Transverse colon (tissue), 4 donors: ENCODE measurements around the gene OCA2.

Experiments
- EP300 ChIP-seq: sonication (generic); formaldehyde crosslinking; IDR thresholded peaks from one replicate; pipeline ENCODE4 v1.6.1; 2017; ENCODE audit warnings: antibody characterized with exemption, low read depth
- POLR2A ChIP-seq: fragments of 450-650 bp; IDR thresholded peaks from one replicate; pipeline ENCODE4 v1.6.1; 2016; ENCODE audit warnings: antibody characterized with exemption, mild to moderate bottlenecking, moderate library complexity
- POLR2AphosphoS5 ChIP-seq, 3 donors: sonication (generic); formaldehyde crosslinking; IDR thresholded peaks; one replicate each; pipeline ENCODE4 v1.6.1; 2016; ENCODE audit warnings: antibody characterized with exemption in 3 of 3
- TF ChIP-seq, protein P1 (sequence below), 5 experiments: fragments of 200-600 bp in 3 of 5; fragments of 450-650 bp in 2 of 5; sonication (generic) in 3 of 5; IDR thresholded peaks; 1 replicate in 2 of 5; 2 replicates in 3 of 5; pipeline ENCODE4 v1.5.1; 2016 to 2017; ENCODE audit warnings: antibody characterized with exemption in 5 of 5, inconsistent platforms in 3 of 5, mild to moderate bottlenecking in 2 of 5, moderate library complexity in 1 of 5

DNA sequence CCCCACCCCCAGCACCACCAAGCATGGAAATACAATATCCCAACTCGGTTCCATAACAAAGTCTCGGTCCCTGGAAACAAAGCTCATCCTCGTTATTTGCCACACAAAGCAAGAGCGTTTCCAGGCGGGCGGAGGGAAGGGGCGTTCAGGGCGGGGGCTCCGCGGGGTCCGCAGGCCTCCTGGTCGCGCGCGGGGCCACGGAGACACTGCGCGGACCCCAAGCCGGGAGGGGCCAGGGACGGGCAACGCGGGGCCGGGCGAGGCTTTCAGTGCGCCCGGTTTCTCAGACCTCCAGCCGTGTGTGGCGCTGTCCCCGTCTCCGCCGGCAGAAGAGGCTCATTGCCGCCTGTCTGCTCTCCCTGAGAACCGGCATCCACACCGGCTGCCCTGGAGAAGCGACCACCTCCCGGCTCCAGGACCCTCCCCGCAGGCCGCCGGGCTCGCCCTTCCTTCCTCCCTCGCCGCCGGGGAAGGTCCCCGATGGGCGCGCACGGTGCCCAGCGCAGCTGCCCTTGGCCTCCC is 329.0 kb downstream of the OCA2 start:
- TF ChIP-seq POLR2AphosphoS5 (IDR thresholded peaks at IDR 0.05) (no peak), EP300 (no peak), POLR2A (no peak)
- TF ChIP-seq, protein P1, sequence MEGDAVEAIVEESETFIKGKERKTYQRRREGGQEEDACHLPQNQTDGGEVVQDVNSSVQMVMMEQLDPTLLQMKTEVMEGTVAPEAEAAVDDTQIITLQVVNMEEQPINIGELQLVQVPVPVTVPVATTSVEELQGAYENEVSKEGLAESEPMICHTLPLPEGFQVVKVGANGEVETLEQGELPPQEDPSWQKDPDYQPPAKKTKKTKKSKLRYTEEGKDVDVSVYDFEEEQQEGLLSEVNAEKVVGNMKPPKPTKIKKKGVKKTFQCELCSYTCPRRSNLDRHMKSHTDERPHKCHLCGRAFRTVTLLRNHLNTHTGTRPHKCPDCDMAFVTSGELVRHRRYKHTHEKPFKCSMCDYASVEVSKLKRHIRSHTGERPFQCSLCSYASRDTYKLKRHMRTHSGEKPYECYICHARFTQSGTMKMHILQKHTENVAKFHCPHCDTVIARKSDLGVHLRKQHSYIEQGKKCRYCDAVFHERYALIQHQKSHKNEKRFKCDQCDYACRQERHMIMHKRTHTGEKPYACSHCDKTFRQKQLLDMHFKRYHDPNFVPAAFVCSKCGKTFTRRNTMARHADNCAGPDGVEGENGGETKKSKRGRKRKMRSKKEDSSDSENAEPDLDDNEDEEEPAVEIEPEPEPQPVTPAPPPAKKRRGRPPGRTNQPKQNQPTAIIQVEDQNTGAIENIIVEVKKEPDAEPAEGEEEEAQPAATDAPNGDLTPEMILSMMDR (IDR thresholded peaks at IDR 0.05), result no peak
